Suppressor macrophage treated with lipopolysaccharide for 4 hours (primary cell): ENCODE measurements around the gene SRPK1.
"Not testable (repeated sequence)": the region's sequence is repeated elsewhere in the genome, so short reads cannot be mapped to it uniquely, and the experiment has no call there.

Experiments
- DNase-seq: peaks from one replicate; pipeline ENCODE4 v3.0.0-alpha.2; 2020

Gene SRPK1

GRCh38 chr6:35929601-35930000 is 8.7 kb upstream of the SRPK1 start:
- DNase-seq = no peak

DNA sequence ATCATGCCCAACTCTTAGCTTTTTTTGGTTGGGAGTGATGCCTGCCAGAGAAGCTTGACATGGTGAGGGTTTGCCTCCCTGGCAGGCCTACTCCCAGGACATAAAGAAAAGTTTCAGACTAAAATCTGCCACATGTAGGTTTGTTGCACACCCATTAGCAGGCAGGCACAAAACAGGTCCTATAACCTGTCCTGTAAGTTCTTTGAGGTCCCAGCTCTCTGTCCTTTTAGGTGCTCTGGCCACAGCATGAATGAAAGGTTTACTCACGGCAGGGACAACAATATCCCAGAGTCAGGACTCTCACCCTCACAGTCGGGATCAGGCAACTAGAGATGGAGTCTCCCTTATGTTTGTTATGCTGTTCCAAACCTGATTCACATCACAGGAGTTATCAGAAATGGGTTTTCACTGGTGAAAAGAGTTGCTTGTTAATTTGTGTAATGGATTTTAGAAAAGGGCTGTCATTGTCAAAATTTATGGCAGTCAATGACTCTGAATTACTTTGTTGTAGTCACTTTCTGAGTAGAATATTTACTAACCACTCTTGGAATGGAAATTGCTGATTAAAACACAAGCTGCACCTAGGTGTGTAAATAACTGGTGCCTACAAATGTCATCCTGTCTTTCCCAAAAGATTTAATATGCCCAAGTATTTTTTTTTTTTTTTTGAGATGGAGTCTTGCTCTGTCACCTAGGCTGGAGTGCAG is 5.8 kb upstream of the SRPK1 start:
- DNase-seq = no peak

GRCh38 chr6:35925961-35926360 is 5.1 kb upstream of the SRPK1 start:
- DNase-seq = no peak

GRCh38 chr6:35924146-35924545 is 3.2 kb upstream of the SRPK1 start:
- DNase-seq = no peak

- DNase-seq = no peak
Observed at GRCh38 chr6:35922139-35922554, 1.2 kb upstream of the SRPK1 start.

DNA sequence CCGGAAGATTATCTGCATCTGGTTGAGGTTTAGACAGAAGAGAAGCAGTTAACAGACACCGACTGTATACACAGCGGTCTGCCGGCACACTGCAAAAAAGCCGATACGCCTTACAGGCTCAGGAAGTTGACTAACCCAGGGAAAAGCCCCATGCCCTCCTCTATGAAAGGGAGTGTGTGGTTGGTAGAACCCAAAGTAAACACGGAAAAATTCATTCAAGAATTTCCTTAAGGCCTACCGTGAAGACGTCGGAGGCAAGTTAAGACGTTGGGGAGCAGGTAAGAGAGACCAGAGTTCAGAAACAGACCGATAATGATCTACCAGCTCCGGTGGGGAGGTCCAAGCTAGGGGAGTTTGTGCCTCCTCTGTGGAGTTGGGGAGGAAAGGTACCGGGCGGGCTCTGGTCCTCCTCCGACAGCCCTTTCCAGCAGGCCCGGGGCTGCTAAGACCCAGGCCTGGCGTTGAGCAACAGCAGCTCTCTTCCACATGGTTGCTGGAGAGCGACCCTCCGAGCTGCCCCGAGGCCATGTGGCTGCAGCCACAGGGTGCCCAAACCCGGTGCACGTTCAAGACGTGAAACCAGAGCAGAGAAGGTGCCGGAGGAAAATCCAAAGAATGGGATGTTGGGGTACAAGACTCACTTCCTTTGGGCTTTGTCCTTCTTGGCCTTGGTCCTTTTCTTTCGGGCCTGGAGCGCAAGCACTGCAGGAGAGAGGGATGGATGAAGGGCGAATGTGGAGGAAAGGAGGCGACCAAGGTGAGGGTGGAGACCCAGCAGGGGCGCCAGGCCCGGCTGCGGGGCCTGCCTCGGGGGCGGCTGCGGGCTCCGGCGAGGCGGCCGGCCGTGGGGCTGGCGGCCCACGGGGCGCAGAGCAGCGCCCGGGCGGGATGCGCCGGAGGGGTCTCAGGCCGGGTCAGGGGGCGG is 809 bp downstream of the SRPK1 start:
- DNase-seq = peak; percentile 71

DNA sequence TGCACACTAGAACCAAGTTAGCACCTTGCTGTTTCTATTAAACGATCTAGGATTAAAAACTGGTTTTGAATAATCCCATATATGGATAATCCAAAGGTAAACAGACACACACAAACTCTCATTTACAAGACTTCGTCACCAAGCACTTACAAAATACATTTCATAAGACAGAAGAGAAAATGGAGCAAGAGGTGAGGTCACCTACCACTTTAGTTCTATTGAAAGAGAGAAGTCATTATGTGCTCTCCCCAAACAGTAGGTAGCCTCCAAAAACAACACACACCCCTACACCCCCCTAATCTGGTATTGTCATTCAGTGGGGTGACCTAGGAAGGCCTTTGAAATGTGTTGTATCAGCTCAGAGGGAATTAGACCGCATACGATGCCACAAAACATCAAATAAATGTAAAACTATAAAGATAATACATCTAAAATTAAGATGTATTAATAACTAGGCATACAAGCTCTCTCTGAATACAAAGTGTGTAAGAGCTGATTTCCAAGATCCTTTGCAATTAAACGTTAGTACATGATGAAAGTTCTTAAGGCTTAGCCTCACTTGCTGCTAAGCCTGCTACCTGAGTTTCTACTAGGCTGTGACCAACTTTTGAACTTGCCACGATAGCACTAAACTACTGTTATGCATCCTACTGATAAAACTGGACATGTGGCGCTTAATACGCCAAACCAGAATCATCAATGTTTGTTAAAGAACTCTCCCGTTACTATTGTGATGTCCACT is 1.6 kb downstream of the SRPK1 start:
- peak; percentile 62 for DNase-seq

DNA sequence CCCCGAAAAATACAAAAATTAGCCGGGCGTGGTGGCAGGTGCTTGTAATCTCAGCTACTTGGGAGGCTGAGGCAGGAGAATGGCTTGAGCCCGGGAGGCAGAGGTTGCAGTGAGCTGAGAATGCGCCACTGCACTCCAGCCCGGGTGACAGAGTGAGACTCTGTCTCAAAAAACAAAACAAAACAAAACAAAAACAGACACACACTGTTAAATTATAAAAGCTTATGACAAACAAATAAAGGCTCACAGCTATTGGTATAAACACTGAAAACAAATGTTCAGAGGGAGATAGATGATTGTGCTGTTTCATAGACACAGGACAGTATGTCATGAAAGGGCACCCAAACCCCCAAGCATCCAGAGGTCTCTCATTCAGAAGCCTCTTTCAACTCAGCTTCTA is 4.0 kb downstream of the SRPK1 start:
- not testable (repeated sequence) for DNase-seq

- DNase-seq = no peak
Observed at GRCh38 chr6:35916056-35916455, 4.8 kb downstream of the SRPK1 start.

GRCh38 chr6:35914536-35914935 is 6.4 kb downstream of the SRPK1 start:
- DNase-seq = no peak

DNA sequence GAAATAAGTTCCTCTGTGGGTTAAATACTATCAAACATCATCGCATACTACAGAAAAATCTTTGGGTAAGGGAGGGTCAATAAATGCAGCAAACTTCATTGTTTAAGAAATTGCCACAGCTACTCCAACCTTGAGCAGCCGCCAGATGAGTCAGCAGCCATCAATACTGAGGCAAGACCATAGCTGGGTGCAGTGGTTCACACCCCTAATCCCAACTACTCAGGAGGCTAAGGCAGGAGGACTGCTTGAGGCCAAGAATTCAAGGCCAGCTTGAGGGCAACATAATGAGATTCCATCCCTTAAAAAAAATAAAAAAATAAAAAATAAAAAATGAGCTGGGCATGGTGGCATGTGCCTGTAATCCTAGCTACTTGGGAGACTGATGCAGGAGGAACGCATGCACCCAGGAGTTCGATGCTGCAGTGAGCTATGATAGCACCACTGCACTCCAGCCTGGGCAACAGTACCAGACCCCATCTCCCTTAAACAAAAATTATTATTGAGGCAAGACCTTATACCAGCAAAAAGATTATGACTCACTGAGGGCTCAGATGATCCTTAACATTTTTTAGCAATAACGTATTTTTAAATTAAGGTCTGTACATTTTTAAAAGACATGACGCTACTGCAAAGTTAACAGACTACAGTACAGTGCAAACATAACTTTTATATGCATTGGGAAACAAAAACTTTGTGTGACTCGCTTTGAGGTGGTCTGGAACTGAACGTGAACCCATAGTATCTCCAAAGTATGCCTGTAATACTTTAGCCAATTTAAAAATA is 8.8 kb downstream of the SRPK1 start:
- DNase-seq = no peak

DNA sequence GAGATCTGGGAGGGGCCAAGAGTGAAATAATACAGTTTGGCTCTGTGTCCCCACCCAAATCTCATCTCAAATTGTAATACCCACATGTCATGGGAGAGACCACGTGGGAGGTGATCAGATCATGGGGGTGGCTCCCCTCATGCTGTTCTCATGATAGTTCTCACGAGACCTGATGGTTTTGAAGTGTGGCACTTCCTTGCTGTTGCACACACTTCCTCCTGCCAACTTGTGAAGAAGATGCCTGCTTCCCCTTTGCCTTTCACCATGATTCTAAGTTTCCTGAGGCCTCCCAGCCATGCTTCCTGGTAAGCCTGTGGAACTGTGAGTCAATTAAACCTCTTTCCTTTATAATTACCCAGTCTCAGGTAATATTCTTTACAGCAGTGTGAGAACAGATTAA is 11.3 kb downstream of the SRPK1 start:
- DNase-seq = not testable (repeated sequence)

DNA sequence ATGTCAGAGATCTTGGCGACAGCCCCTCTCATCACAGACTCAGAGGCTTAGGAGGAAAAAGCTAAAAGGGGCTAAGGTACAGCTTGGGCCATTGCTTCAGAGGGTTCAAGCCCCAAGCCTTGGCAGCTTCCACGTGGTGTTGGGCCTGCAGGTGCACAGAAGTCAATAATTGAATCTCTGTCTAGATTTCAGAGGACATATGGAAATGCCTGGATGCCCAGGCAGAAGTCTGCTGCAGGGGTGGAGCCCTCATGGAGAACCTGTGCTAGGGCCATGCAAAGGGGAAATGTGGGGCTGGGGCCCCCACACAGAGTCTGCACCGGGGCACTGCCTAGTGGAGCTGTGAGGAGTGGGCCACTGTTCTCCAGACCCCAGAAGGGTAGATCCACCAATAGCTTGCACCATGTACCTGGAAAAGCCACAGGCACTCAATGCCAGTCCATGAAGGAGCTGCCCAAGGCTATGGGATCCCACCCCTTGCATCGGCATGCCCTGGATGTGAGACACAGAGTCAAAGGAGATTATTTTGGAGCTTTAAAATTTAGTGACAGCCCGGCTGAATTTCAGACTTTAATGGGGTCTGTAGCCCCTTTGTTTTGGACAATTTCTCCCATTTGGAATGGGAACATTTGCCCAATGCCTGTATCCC is 12.0 kb downstream of the SRPK1 start:
- not testable (repeated sequence) for DNase-seq

- no peak for DNase-seq
Observed at GRCh38 chr6:35907750-35908149, 13.1 kb downstream of the SRPK1 start.

GRCh38 chr6:35906499-35906846 is 14.4 kb downstream of the SRPK1 start:
- DNase-seq = no peak

DNA sequence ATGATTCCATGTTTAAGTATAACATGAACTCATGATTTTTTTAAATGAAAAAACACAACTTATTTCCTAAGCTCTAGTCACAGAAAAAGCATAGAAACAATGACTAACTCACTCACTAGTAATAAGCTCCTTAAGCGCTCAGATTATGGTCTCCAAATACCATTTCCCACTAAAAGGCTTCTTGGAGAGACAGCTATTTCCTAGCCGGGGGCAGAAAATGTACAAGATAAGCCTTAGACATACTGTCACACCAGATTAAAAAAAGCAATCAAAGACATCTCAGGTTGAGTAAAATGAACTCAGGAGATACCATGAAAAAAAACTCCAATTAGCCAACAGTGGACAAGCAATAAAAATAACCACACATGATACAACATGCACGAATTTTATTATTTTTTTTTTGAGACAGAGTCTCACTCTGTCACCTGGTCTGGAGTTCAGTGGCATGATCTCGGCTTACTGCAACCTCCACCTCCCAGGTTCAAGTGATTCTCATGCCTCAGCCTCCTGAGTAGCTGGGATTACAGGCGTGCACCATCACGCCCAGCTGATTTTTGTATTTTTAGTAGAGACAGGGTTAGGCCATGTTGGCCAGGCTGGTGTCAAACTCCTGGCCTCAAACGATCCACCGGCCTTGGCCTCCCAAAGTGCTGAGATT is 14.9 kb downstream of the SRPK1 start:
- no peak for DNase-seq

GRCh38 chr6:35905141-35905785 is 15.6 kb downstream of the SRPK1 start:
- DNase-seq = peak; percentile 14

- no peak for DNase-seq
Observed at GRCh38 chr6:35903679-35904078, 17.2 kb downstream of the SRPK1 start.

GRCh38 chr6:35900448-35900847 is 20.4 kb downstream of the SRPK1 start:
- DNase-seq = no peak

DNA sequence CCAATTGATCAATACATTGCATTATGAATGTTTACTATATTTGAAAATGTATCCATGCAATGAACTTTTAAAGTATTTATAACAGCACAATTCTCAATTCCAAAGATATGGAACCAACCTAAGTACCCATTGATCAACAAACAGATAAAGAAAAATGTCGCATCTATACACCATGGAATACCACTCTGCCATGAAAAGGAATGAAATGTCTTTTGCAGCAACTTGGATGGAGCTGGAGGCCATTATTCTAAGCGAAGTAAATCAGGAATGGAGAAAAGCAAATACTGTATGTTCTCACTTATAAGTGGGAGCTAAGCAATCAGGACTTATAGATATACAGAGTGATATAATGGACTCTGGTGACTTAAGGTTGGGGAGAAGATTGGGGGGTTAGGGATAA is 22.9 kb downstream of the SRPK1 start:
- DNase-seq = no peak

- no peak for DNase-seq
Observed at GRCh38 chr6:35897486-35897885, 23.4 kb downstream of the SRPK1 start.
